ENCODE measurements around the gene UTP4. TPM values are rescaled to one million over a fixed set of nuclear protein-coding genes. Genes with fewer than 3 reads are reported as not detected.

UTP4 gene
- polyA plus RNA-seq (2013, experiment 1 of 2) = 23.3 TPM
- polyA plus RNA-seq (2013, experiment 2 of 2) = 24.2 TPM

DNA sequence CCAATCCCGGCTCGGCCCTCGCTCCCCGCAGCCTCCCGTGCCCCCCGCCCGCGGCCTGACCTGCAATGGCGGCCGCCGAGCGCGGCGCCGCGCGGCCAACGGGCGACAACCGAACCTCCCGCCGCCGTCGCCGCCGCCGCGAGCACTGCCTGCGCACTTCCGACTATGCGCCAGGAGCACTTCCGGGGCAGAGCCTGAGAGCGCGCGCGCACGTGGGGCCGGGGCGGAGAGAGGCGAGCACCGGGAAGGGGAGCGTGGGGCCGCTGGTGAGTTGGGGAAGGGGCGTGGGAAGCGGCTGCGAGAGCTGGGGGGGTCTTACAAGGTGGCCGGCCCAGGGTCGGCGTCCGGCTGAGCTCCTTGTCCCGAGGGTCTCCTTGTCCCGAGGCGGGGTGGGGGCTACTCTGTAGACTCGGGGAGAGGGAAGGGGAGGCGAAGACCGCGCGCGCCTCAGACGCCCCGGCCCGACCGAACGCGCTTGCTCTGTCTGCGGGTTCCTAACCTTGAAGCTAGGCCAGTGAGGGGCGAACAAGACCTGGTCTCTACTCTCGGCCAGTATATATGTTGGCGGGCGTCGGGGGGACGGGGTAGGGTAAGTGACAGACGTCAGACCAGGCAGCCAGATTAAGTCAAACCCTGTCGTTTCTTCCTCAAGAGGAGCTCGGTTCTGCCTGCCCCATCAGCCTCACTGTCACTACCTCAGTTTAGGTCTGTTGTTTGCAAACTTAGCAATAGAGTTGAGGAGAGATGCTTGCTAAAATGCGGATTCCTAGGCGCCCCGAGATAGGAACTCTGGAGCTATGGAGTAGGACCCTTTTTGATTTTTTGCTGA, at the start of gene UTP4, which contains the start of gene CHTF8:
TSS of gene UTP4 (plus strand) at position 226 of the 829 bp plus-strand sequence. CDS start 811 bp downstream, outside the sequence.
TSS of gene CHTF8 (minus strand) at position 165 of the 829 bp plus-strand sequence. CDS start 11,130 bp downstream, outside the sequence.
- H3K14ac ChIP-seq (ENCODE audit: low read length) = peak within 1 kb of the TSS; percentile 84
- peak within 1 kb of the TSS; percentile 62 for H2BK15ac ChIP-seq (ENCODE audit: low read length)
- H3K4me1 ChIP-seq (ENCODE audit: control insufficient read depth in 2 of 2, insufficient read depth in 1 of 2, low read depth in 1 of 2, low read length in 2 of 2) = peaks cover 0 to 9% of the 10 kb centered on the region in 2 donors
- peak within 1 kb of the TSS; percentile 99 for H3K18ac ChIP-seq (ENCODE audit: low read length)
- no peak within 1 kb of the TSS for H3K4ac ChIP-seq (ENCODE audit: low read length)
- H3K4me3 ChIP-seq (ENCODE audit: low read length in 2 of 2) = peak within 1 kb of the TSS; percentile 95 to 99
- peak within 1 kb of the TSS; percentile 59 for H3K4me2 ChIP-seq (ENCODE audit: insufficient read depth, low read length, poor library complexity, severe bottlenecking)
- no peaks in the 10 kb centered on the region for H3K27me3 ChIP-seq (ENCODE audit: control insufficient read depth in 3 of 3, insufficient read depth in 3 of 3, low read depth in 1 of 3, low read length in 3 of 3)
- no CpG with 5 or more reads among the region's 78 CpGs for WGBS, 2 donors (ENCODE audit: extremely low coverage in 2 of 2, insufficient read length in 2 of 2, insufficient replicate concordance in 1 of 2)
- peak within 1 kb of the TSS; percentile 91 for H2BK5ac ChIP-seq (ENCODE audit: low read length)
- peaks cover 9% of the 10 kb centered on the region for H3K79me1 ChIP-seq (ENCODE audit: low read depth, low read length)
- H3K36me3 ChIP-seq (replicated peaks in 1 of 2; ENCODE audit: control insufficient read depth in 2 of 2, insufficient read depth in 2 of 2, low read length in 2 of 2) = peaks cover 7 to 74% of the 10 kb centered on the region in 2 donors
- peak within 1 kb of the TSS; percentile 98 for H2AFZ ChIP-seq (ENCODE audit: low read length)
- H2AK5ac ChIP-seq (ENCODE audit: low read depth, low read length) = peak within 1 kb of the TSS; percentile 71
- no peak within 1 kb of the TSS for H2BK12ac ChIP-seq (ENCODE audit: low read length)
- peak; percentile 78 for DNase-seq (ENCODE audit: low spot score)
- H2BK120ac ChIP-seq (ENCODE audit: low read depth, low read length) = peak within 1 kb of the TSS; percentile 49
- no peaks in the 10 kb centered on the region for H3K9me3 ChIP-seq (replicated peaks in 1 of 2; ENCODE audit: control insufficient read depth in 2 of 2, insufficient read depth in 1 of 2, low read depth in 1 of 2, low read length in 2 of 2)
- H3K9ac ChIP-seq (ENCODE audit: low read depth, low read length, poor library complexity) = peak within 1 kb of the TSS; percentile 97
- H3K27ac ChIP-seq (replicated peaks; ENCODE audit: low read length) = peak within 1 kb of the TSS; percentile 98
- H3K23ac ChIP-seq (ENCODE audit: low read depth, low read length, poor library complexity) = peak within 1 kb of the TSS; percentile 96
- peak within 1 kb of the TSS; percentile 86 for H4K91ac ChIP-seq (ENCODE audit: low read depth, low read length, poor library complexity)
- peak within 1 kb of the TSS; percentile 87 for H4K8ac ChIP-seq (ENCODE audit: low read depth, low read length)

DNA sequence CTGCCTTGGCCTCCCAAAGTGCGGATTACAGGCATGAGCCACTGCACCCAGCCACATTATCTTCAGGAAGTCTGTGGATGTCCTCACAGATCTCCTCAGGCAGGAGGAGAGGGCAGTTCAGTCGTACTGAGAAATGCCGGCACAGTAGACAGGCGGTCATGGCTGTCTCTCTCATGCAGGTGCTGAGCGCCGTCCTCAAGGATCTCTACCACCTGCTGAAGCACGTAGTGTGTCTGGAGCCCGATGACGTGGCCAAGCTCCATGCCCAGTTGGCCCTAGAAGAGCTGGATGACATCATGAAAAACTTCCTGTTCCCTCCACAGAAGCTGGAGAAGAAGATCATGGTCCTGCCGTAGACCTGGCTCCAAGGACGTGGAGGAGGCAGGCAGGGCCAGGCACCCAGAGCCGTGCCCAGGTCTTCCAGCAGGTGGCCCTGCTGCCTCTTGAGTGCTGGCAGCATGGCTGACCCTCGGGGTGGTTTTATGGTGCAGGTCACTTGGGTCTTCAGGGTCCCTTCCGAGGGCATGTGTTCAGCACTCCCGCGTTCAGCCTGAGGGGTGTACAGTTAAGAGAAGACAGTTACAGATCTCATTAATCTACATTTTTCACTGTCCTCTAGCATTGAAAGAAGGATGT, 49.0 kb upstream of the UTP4 start:
- peak overlapping the region; percentile 3 for H2BK15ac ChIP-seq (ENCODE audit: low read length)
- no peaks in the 10 kb centered on the region for H3K9me3 ChIP-seq (replicated peaks in 1 of 2; ENCODE audit: control insufficient read depth in 2 of 2, insufficient read depth in 1 of 2, low read depth in 1 of 2, low read length in 2 of 2)
- H4K8ac ChIP-seq (ENCODE audit: low read depth, low read length) = no peak overlapping the region
- H2BK5ac ChIP-seq (ENCODE audit: low read length) = no peak overlapping the region
- no peak overlapping the region for H2AFZ ChIP-seq (ENCODE audit: low read length)
- peak overlapping the region; percentile 12 for H2AK5ac ChIP-seq (ENCODE audit: low read depth, low read length)
- peak overlapping the region; percentile 44 for H2BK12ac ChIP-seq (ENCODE audit: low read length)
- no peak overlapping the region for H3K4ac ChIP-seq (ENCODE audit: low read length)
- H3K27me3 ChIP-seq (ENCODE audit: control insufficient read depth in 3 of 3, insufficient read depth in 3 of 3, low read depth in 1 of 3, low read length in 3 of 3) = no peaks in the 10 kb centered on the region
- H3K4me3 ChIP-seq (ENCODE audit: low read length in 2 of 2) = no peak overlapping the region
- no peak overlapping the region for H2BK120ac ChIP-seq (ENCODE audit: low read depth, low read length)
- H3K27ac ChIP-seq (replicated peaks; ENCODE audit: low read length) = no peak overlapping the region
- no peak overlapping the region for H4K91ac ChIP-seq (ENCODE audit: low read depth, low read length, poor library complexity)
- DNase-seq (ENCODE audit: low spot score) = no peak
- H3K79me1 ChIP-seq (ENCODE audit: low read depth, low read length) = no peaks in the 10 kb centered on the region
- H3K4me1 ChIP-seq (ENCODE audit: control insufficient read depth in 2 of 2, insufficient read depth in 1 of 2, low read depth in 1 of 2, low read length in 2 of 2) = peaks cover 8 to 12% of the 10 kb centered on the region in 2 donors
- H3K23ac ChIP-seq (ENCODE audit: low read depth, low read length, poor library complexity) = peak overlapping the region; percentile 45
- no peak overlapping the region for H3K9ac ChIP-seq (ENCODE audit: low read depth, low read length, poor library complexity)
- H3K14ac ChIP-seq (ENCODE audit: low read length) = no peak overlapping the region
- no CpG with 5 or more reads among the region's 16 CpGs for WGBS, 2 donors (ENCODE audit: extremely low coverage in 2 of 2, insufficient read length in 2 of 2, insufficient replicate concordance in 1 of 2)
- H3K18ac ChIP-seq (ENCODE audit: low read length) = peak overlapping the region; percentile 63
- H3K36me3 ChIP-seq (replicated peaks in 1 of 2; ENCODE audit: control insufficient read depth in 2 of 2, insufficient read depth in 2 of 2, low read length in 2 of 2) = no peaks in the 10 kb centered on the region
- H3K4me2 ChIP-seq (ENCODE audit: insufficient read depth, low read length, poor library complexity, severe bottlenecking) = no peak overlapping the region

DNA sequence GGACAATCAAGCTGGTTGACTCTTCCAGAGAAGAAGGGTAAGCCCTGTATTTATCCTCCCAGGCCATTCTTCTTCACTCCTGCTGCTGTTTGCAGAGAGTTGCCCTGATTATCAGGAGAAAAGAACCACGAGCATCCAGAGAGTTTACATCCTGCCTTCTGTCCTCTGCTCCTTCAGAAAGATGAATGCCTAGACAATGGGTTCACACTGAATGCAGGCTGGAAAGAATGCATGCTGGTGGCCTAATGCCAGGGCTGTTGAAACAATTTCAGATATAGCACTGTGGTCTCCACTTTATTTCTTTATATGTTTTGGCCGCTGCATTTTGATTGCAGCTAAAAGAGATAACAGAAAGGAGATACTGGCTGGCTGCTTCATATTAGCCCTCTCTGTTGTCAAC, 48.2 kb upstream of the UTP4 start:
- WGBS, 2 donors (ENCODE audit: extremely low coverage in 2 of 2, insufficient read length in 2 of 2, insufficient replicate concordance in 1 of 2) = no CpG with 5 or more reads among the region's 2 CpGs
- H2BK5ac ChIP-seq (ENCODE audit: low read length) = no peak overlapping the region

More for the DNA sequence above, 48.2 kb upstream of the UTP4 start:
- Histone ChIP-seq H3K4me3 (ENCODE audit: low read length in 2 of 2) (no peak overlapping the region), H2AK5ac (ENCODE audit: low read depth, low read length) (no peak overlapping the region), H2BK15ac (ENCODE audit: low read length) (no peak overlapping the region), H3K27ac (replicated peaks; ENCODE audit: low read length) (peak overlapping the region; percentile 17), H3K9me3 (replicated peaks in 1 of 2; ENCODE audit: control insufficient read depth in 2 of 2, insufficient read depth in 1 of 2, low read depth in 1 of 2, low read length in 2 of 2) (no peaks in the 10 kb centered on the region), H2BK12ac (ENCODE audit: low read length) (no peak overlapping the region), H3K4me1 (ENCODE audit: control insufficient read depth in 2 of 2, insufficient read depth in 1 of 2, low read depth in 1 of 2, low read length in 2 of 2) (peaks cover 13 to 17% of the 10 kb centered on the region in 2 donors), H3K79me1 (ENCODE audit: low read depth, low read length) (no peaks in the 10 kb centered on the region), H3K14ac (ENCODE audit: low read length) (no peak overlapping the region), H3K4ac (ENCODE audit: low read length) (no peak overlapping the region), H2AFZ (ENCODE audit: low read length) (no peak overlapping the region), H4K8ac (ENCODE audit: low read depth, low read length) (no peak overlapping the region), H3K18ac (ENCODE audit: low read length) (no peak overlapping the region), H2BK120ac (ENCODE audit: low read depth, low read length) (no peak overlapping the region), H3K27me3 (ENCODE audit: control insufficient read depth in 3 of 3, insufficient read depth in 3 of 3, low read depth in 1 of 3, low read length in 3 of 3) (no peaks in the 10 kb centered on the region), H4K91ac (ENCODE audit: low read depth, low read length, poor library complexity) (no peak overlapping the region), H3K9ac (ENCODE audit: low read depth, low read length, poor library complexity) (no peak overlapping the region), H3K23ac (ENCODE audit: low read depth, low read length, poor library complexity) (no peak overlapping the region), H3K36me3 (replicated peaks in 1 of 2; ENCODE audit: control insufficient read depth in 2 of 2, insufficient read depth in 2 of 2, low read length in 2 of 2) (no peaks in the 10 kb centered on the region), H3K4me2 (ENCODE audit: insufficient read depth, low read length, poor library complexity, severe bottlenecking) (no peak overlapping the region)
- no peak for DNase-seq (ENCODE audit: low spot score)

Measured in neuronal stem cell (in vitro differentiated cells).